Smooth muscle cell of trachea (primary cell): Measurements from ENCODE around the gene SERTAD3. TPM values are rescaled to one million over a fixed set of nuclear protein-coding genes. Genes with fewer than 3 reads are reported as not detected.

Source experiments
- total RNA-seq: library from RNA; depleted of rRNA; stranded (reverse); fragments of >200 nt; gene quantifications from 2 replicates; pipeline ENCODE4 v1.2.1, GENCODE V29; 2014

SERTAD3 gene
- 16.0 and 18.6 TPM in 2 replicates for total RNA-seq

GRCh38 chr19:40444000-40444824 is at the start of gene SERTAD3:
Gene SERTAD3, minus strand, starts transcription at chr19:40444335. Its CDS starts 2,255 bp downstream, at chr19:40442080.

GRCh38 chr19:40466985-40467734 is 23.0 kb upstream of the SERTAD3 start, which contains the start of gene SPTBN4:
Gene SPTBN4, plus strand, starts transcription at chr19:40467001. Its CDS starts 5,621 bp downstream, at chr19:40472622.

GRCh38 chr19:40465557-40466218 is 21.6 kb upstream of the SERTAD3 start, which contains the start of gene BLVRB:
Gene BLVRB, minus strand, starts transcription at chr19:40465745. Its CDS starts 57 bp downstream, at chr19:40465688.

GRCh38 chr19:40425450-40426287 is 18.5 kb downstream of the SERTAD3 start, which contains the start of gene SERTAD1:
Gene SERTAD1, minus strand, starts transcription at chr19:40425992. Its CDS starts 2,446 bp downstream, at chr19:40423546.

GRCh38 chr19:40413291-40413845 is 30.8 kb downstream of the SERTAD3 start, which contains the start of gene PRX:
Gene PRX, minus strand, starts transcription at chr19:40413378. Its CDS starts 5,446 bp downstream, at chr19:40407932.

Other genes starting within 250 kb of the SERTAD3 start
- gene TTC9B, start 226.0 kb downstream of the SERTAD3 start, total RNA-seq, result 0.17 TPM in 1 of 2 replicates, not detected in the other
- gene CCNP, start 217.6 kb downstream of the SERTAD3 start, total RNA-seq, result 0.33 and 0.58 TPM in 2 replicates
- 143 and 162 TPM in 2 replicates for gene AKT2, start 159.0 kb downstream of the SERTAD3 start, total RNA-seq
- gene C19orf47, start 95.9 kb downstream of the SERTAD3 start, total RNA-seq, result 6.0 and 8.1 TPM in 2 replicates
- gene PLD3, start 95.6 kb downstream of the SERTAD3 start, total RNA-seq, result 199 and 478 TPM in 2 replicates
- 0.17 TPM in 1 of 2 replicates, not detected in the other for gene HIPK4, start 54.2 kb downstream of the SERTAD3 start, total RNA-seq
- gene PRX, start 31.0 kb downstream of the SERTAD3 start, total RNA-seq, result 2.2 and 3.8 TPM in 2 replicates
- 15.9 and 19.4 TPM in 2 replicates for gene SERTAD1, start 18.3 kb downstream of the SERTAD3 start, total RNA-seq
- 179 and 187 TPM in 2 replicates for gene BLVRB, start 21.4 kb upstream of the SERTAD3 start, total RNA-seq
- gene SPTBN4, start 22.7 kb upstream of the SERTAD3 start, total RNA-seq, result 12.9 and 18.4 TPM in 2 replicates
- 63.8 and 82.6 TPM in 2 replicates for gene SHKBP1, start 132.5 kb upstream of the SERTAD3 start, total RNA-seq
- gene LTBP4, start 157.0 kb upstream of the SERTAD3 start, total RNA-seq, result 161 and 308 TPM in 2 replicates
- 91.5 and 93.2 TPM in 2 replicates for gene NUMBL, start 246.3 kb upstream of the SERTAD3 start, total RNA-seq